GM12878 (cell line): Measurements from ENCODE around the gene PERM1. TPM values are rescaled to one million over a fixed set of nuclear protein-coding genes. Genes with fewer than 3 reads are reported as not detected.

Experiments
- ATAC-seq: fragments of 200-7000 bp; cut with Tn5 transposase; 3 replicates; pipeline ENCODE4 v1.9.1; 2020; ENCODE audit warnings: mild to moderate bottlenecking, moderate library complexity
- BruUV-seq: library from RNA; stranded (reverse); fragments of 400-500 nt; replicated peaks from 2 replicates; lab custom pipeline; 2021; lab: Mats Ljungman, UMichigan
- CTCF ChIA-PET: fragments of 300-600 bp; sonication (Branson Sonifier 250); formaldehyde crosslinking; extraction: SDS; loops from one replicate; lab custom pipeline; 2021; ENCODE audit warnings: inconsistent platforms; lab: Yijun Ruan, JAX
- POLR2A ChIA-PET: fragments of 350-600 bp; formaldehyde crosslinking; extraction: SDS; loops from one replicate; lab custom pipeline; 2021; ENCODE audit warnings: inconsistent platforms; lab: Charles Lee
- RAD21 ChIA-PET: fragments of 300-600 bp; sonication (Branson Sonifier 250); formaldehyde crosslinking; loops from one replicate; lab custom pipeline; 2023; ENCODE audit warnings: antibody characterized with exemption; ENCODE audit not compliant: unreplicated experiment; lab: Charles Lee
- SMC1A ChIA-PET: fragments of 300-600 bp; sonication (Branson Sonifier 250); formaldehyde crosslinking; loops from one replicate; lab custom pipeline; 2023; ENCODE audit not compliant: unreplicated experiment, uncharacterized antibody; lab: Charles Lee
- DNase-seq: peaks from one replicate; pipeline ENCODE4 v3.0.0-alpha.2; 2011; ENCODE audit warnings: low read depth, low spot score
- FAIRE-seq: peaks from 3 replicates; lab custom pipeline; 2011; peaks lifted over from hg19 to GRCh38; lab: Jason Lieb, UNC
- H2AFZ ChIP-seq: 2 replicates; pipeline ENCODE4 v1.6.0; 2011; ENCODE audit warnings: low read depth, low read length, control low read depth; ENCODE audit not compliant: control insufficient read depth
- H3K27ac ChIP-seq: 2 replicates; pipeline ENCODE4 v1.5.1; 2011; ENCODE audit warnings: control low read depth; ENCODE audit not compliant: control insufficient read depth, insufficient read depth
- H3K27me3 ChIP-seq, 2 experiments: replicated peaks in 1 of 2; 2 replicates each; pipeline versions ENCODE4 v1.6.0 to v1.6.1; 2011; ENCODE audit warnings: low read length in 1 of 2; ENCODE audit not compliant: control insufficient read depth in 2 of 2, insufficient read depth in 2 of 2
- H3K36me3 ChIP-seq, 2 experiments: 2 replicates each; pipeline ENCODE4 v1.5.1; 2011; ENCODE audit warnings: low read length in 1 of 2; ENCODE audit not compliant: control insufficient read depth in 2 of 2, insufficient read depth in 2 of 2
- H3K4me1 ChIP-seq: 2 replicates; pipeline ENCODE4 v1.6.1; 2011; ENCODE audit warnings: mild to moderate bottlenecking, low read length, moderate library complexity, mixed read lengths; ENCODE audit not compliant: control insufficient read depth, insufficient read depth
- H3K4me2 ChIP-seq: 2 replicates; pipeline ENCODE4 v1.6.0; 2011; ENCODE audit warnings: control low read depth; ENCODE audit not compliant: control insufficient read depth, insufficient read depth
- H3K4me3 ChIP-seq: fragments of 200-600 bp; sonication (generic); 2 replicates; pipeline ENCODE4 v1.5.1; 2016
- H3K79me2 ChIP-seq: 2 replicates; pipeline ENCODE4 v1.6.0; 2011; ENCODE audit warnings: low read length; ENCODE audit not compliant: control insufficient read depth, insufficient read depth
- H3K9ac ChIP-seq: 2 replicates; pipeline ENCODE4 v1.8.0; 2011; ENCODE audit warnings: low read length, control low read depth, mixed read lengths; ENCODE audit not compliant: control insufficient read depth, insufficient read depth
- H3K9me3 ChIP-seq: replicated peaks from 3 replicates; pipeline ENCODE4 v1.5.1; 2011; ENCODE audit warnings: mild to moderate bottlenecking, low read length; ENCODE audit not compliant: control insufficient read depth, insufficient read depth
- H4K20me1 ChIP-seq: 2 replicates; pipeline ENCODE4 v1.6.0; 2011; ENCODE audit not compliant: control insufficient read depth, insufficient read depth
- BCL11A ChIP-seq: IDR thresholded peaks from 2 replicates; pipeline ENCODE4 v1.6.1; 2011; ENCODE audit warnings: low read depth, low read length
- ESRRA ChIP-seq: IDR thresholded peaks from 2 replicates; pipeline ENCODE4 v1.6.1; 2012; ENCODE audit warnings: mild to moderate bottlenecking, low read length, improper control_type of control experiment
- FOXM1 ChIP-seq: IDR thresholded peaks from 2 replicates; pipeline ENCODE4 v1.6.1; 2012; ENCODE audit warnings: low read depth, mild to moderate bottlenecking, inconsistent platforms, low read length, moderate library complexity
- IKZF2 ChIP-seq, 2 experiments: fragments of 450-650 bp; IDR thresholded peaks; 2 replicates each; pipeline ENCODE4 v1.6.1; 2017; ENCODE audit warnings: mild to moderate bottlenecking in 2 of 2, moderate library complexity in 2 of 2
- IRF4 ChIP-seq: IDR thresholded peaks from 2 replicates; pipeline ENCODE4 v1.6.1; 2011; ENCODE audit warnings: low read depth, low read length
- NFIC ChIP-seq: IDR thresholded peaks from 2 replicates; pipeline ENCODE4 v1.6.1; 2012; ENCODE audit warnings: low read depth, mild to moderate bottlenecking, inconsistent platforms, low read length, moderate library complexity
- PAX5 ChIP-seq: IDR thresholded peaks from 2 replicates; pipeline ENCODE4 v1.6.1; 2011; ENCODE audit warnings: low read depth, low read length, borderline replicate concordance
- PAX8 ChIP-seq: fragments of 450-650 bp; IDR thresholded peaks from 2 replicates; pipeline ENCODE4 v1.6.1; 2017; ENCODE audit warnings: mild to moderate bottlenecking, moderate library complexity
- RAD51 ChIP-seq: fragments of 450-650 bp; IDR thresholded peaks from 2 replicates; pipeline ENCODE4 v1.6.1; 2016; ENCODE audit warnings: moderate library complexity, mild to moderate bottlenecking, inconsistent platforms
- RB1 ChIP-seq: fragments of 450-650 bp; formaldehyde crosslinking; IDR thresholded peaks from 2 replicates; pipeline ENCODE4 v1.6.1; 2017; ENCODE audit warnings: mild to moderate bottlenecking, borderline replicate concordance
- USF1 ChIP-seq: IDR thresholded peaks from 2 replicates; pipeline ENCODE4 v1.6.1; 2011; ENCODE audit warnings: borderline replicate concordance, low read depth, mild to moderate bottlenecking, moderate library complexity, mixed read lengths, low read length; ENCODE audit not compliant: insufficient read depth; ENCODE audit errors: extremely low read length
- YBX1 ChIP-seq: fragments of 450-650 bp; IDR thresholded peaks from 2 replicates; pipeline ENCODE4 v1.6.1; 2016; ENCODE audit warnings: antibody characterized with exemption
- ZBTB40 ChIP-seq: fragments of 450-650 bp; IDR thresholded peaks from 2 replicates; pipeline ENCODE4 v1.6.1; 2016; ENCODE audit warnings: mild to moderate bottlenecking, moderate library complexity, borderline replicate concordance
- ZNF622 ChIP-seq: fragments of 450-650 bp; IDR thresholded peaks from 2 replicates; pipeline ENCODE4 v1.6.1; 2017; ENCODE audit warnings: mild to moderate bottlenecking, inconsistent platforms
- ZNF687 ChIP-seq: fragments of 450-650 bp; IDR thresholded peaks from 2 replicates; pipeline ENCODE4 v1.6.1; 2017; ENCODE audit warnings: mild to moderate bottlenecking, moderate library complexity
- WGBS: methylation state at CpG from one replicate; pipeline ENCODE4 v1.1.6; 2016; ENCODE audit warnings: low lambda C conversion rate; ENCODE audit not compliant: insufficient replicate concordance, insufficient coverage; ENCODE audit errors: missing lambda C conversion rate; 5-methylcytosine and 5-hydroxymethylcytosine counted together
- in situ Hi-C: fragments of 300-500 bp; cut with MboI; formaldehyde crosslinking; loops from 9 replicates; pipeline ENCODE4 v1.14.3; 2018; ENCODE audit warnings: mixed read lengths
- intact Hi-C: fragments of 100-400 bp; cut with micrococcal nuclease; formaldehyde crosslinking; loops from one replicate; pipeline ENCODE4 v1.14.2; 2022; ENCODE audit not compliant: unreplicated experiment
- polyA plus RNA-seq, 11 experiments: library from polyadenylated mRNA; depleted of rRNA in 4 of 11; unstranded in 6 of 11; stranded (reverse) in 5 of 11; fragments of >200 nt; fragmentation: Nextera tagmentation in 4 of 11; fragmentation: Illumina TruSeq in 1 of 11; extraction: Ambion mirVana in 4 of 11; extraction: Trizol in 1 of 11; gene quantifications; 1 replicate in 1 of 11; 2 replicates in 10 of 11; pipeline versions ENCODE4 v1.2.1 to v1.2.3, GENCODE V29; 2011 to 2016; ENCODE audit warnings: inconsistent platforms in 2 of 11, missing spikeins in 2 of 11, low read depth in 1 of 11
- total RNA-seq, 4 experiments: library from RNA; depleted of rRNA in 3 of 4; stranded (reverse); fragments of >200 nt in 3 of 4; fragmentation: Illumina TruSeq in 1 of 4; extraction: Trizol in 1 of 4; gene quantifications; 2 replicates each; pipeline versions ENCODE4 v1.2.1 to v1.2.3, GENCODE V29; 2013 to 2021

PERM1 gene
- total and polyA plus RNA-seq, 10 of the 15 experiments (the other 5 are each of a cell fraction or from before 2014, with no cell fraction given) = not detected

- ChIA-PET SMC1A (no interaction called here), CTCF (no interaction called here), POLR2A (no interaction called here), RAD21 (no interaction called here)
- 35% methylated on average over 30 of the region's 40 CpGs for WGBS
- Histone ChIP-seq H3K79me2 (no peaks in the 10 kb centered on the region), H3K4me2 (no peak overlapping the region), H3K27me3 (peaks cover 9% of the 10 kb centered on the region in 2 experiments), H3K4me3 (no peak overlapping the region), H3K27ac (no peak overlapping the region), H3K36me3 (no peaks in the 10 kb centered on the region), H2AFZ (no peak overlapping the region), H4K20me1 (no peaks in the 10 kb centered on the region), H3K9ac (no peak overlapping the region), H3K9me3 (no peaks in the 10 kb centered on the region), H3K4me1 (no peaks in the 10 kb centered on the region)
- DNase-seq (no peak), ATAC-seq (no peak), FAIRE-seq (no peak)
- no TSS peak for BruUV-seq
- in situ Hi-C loops = loop anchor here (10.0 kb wide), 1 partner anchor 55 kb away; no protein-coding TSS in a partner anchor
- intact Hi-C loops = no loop called here
- TF ChIP-seq ZNF687 = no peak
- TF ChIP-seq ZNF622 = no peak
- TF ChIP-seq PAX5 = no peak
- no peak for TF ChIP-seq RB1
- no peak for TF ChIP-seq NFIC
- TF ChIP-seq PAX8 = no peak
- TF ChIP-seq FOXM1 = no peak
- no peak for TF ChIP-seq BCL11A
- TF ChIP-seq USF1 = no peak
- TF ChIP-seq ESRRA = no peak
- no peak for TF ChIP-seq ZBTB40
- TF ChIP-seq YBX1 = no peak
- TF ChIP-seq RAD51 = no peak
- TF ChIP-seq IKZF2 (IDR thresholded peaks at IDR 0.05) = no peak
- TF ChIP-seq IRF4 = no peak
These were observed 51.9 kb downstream of the PERM1 start for GRCh38 chr1:929712-930632.
